ENCODE measurements around the gene C1QTNF3.
"Not testable (repeated sequence)": the region's sequence is repeated elsewhere in the genome, so short reads cannot be mapped to it uniquely, and the experiment has no call there.

- TF ChIP-seq CTCF, EP300, POLR2A, POLR2AphosphoS5 (IDR thresholded peaks at IDR 0.05): not testable (repeated sequence)
These were observed 33.8 kb upstream of the C1QTNF3 start for GRCh38 chr5:34076719-34077364.

Measured in stomach (tissue), 4 donors.